T-cell (primary cell): ENCODE results near the gene CHMP4A. TPM values are rescaled to one million over a fixed set of nuclear protein-coding genes. Genes with fewer than 3 reads are reported as not detected.
A peak's percentile ranks its signal among the peaks of the same experiment; 100 is the strongest.

Experiments
- ATAC-seq, 4 experiments: fragments of 200-7000 bp in 3 of 4; fragments of 150-1000 bp in 1 of 4; cut with Tn5 transposase; replicated peaks in 1 of 4; 1 replicate in 3 of 4; 2 replicates in 1 of 4; pipeline ENCODE4 v1.10.0; 2021; ENCODE audit warnings: moderate library complexity in 3 of 4, mild to moderate bottlenecking in 2 of 4, moderate number of reproducible peaks in 1 of 4
- CTCF ChIA-PET, 2 donors: fragments of 300-600 bp; sonication (Branson Sonifier 250); formaldehyde crosslinking; loops; one replicate each; lab custom pipeline; 2022; ENCODE audit warnings: antibody characterized with exemption in 2 of 2; lab: Charles Lee
- POLR2A ChIA-PET, 2 donors: fragments of 300-600 bp; sonication (Branson Sonifier 250); formaldehyde crosslinking; loops; one replicate each; lab custom pipeline; 2022; ENCODE audit warnings: antibody characterized with exemption in 2 of 2; lab: Charles Lee
- DNase-seq, 35 experiments: peaks; one replicate each; pipeline versions ENCODE4 v3.0.0 to v3.0.0-alpha.2; 2013 to 2023
- H3K27ac ChIP-seq: one replicate; pipeline ENCODE4 v1.5.1; 2013; ENCODE audit warnings: low read length
- H3K27me3 ChIP-seq, 2 experiments: replicated peaks in 1 of 2; 1 replicate in 1 of 2; 2 replicates in 1 of 2; pipeline versions ENCODE4 v1.6.1 to v1.7.0; 2013; ENCODE audit warnings: low read length in 1 of 2, mixed read lengths in 1 of 2; ENCODE audit not compliant: control insufficient read depth in 2 of 2, insufficient read depth in 2 of 2; ENCODE audit errors: extremely low read depth in 1 of 2
- H3K36me3 ChIP-seq, 2 donors: 1 replicate in 1 of 2; 2 replicates in 1 of 2; pipeline versions ENCODE4 v1.6.1 to v1.7.0; 2013; ENCODE audit warnings: low read length in 1 of 2; ENCODE audit not compliant: control insufficient read depth in 2 of 2, insufficient read depth in 1 of 2; ENCODE audit errors: extremely low read depth in 1 of 2
- H3K4me1 ChIP-seq, 2 experiments: 1 replicate in 1 of 2; 2 replicates in 1 of 2; pipeline versions ENCODE4 v1.6.1 to v1.7.0; 2013; ENCODE audit warnings: low read length in 2 of 2, mixed read lengths in 1 of 2; ENCODE audit not compliant: insufficient read depth in 2 of 2, control insufficient read depth in 1 of 2; ENCODE audit errors: extremely low read depth in 1 of 2
- H3K4me3 ChIP-seq, 2 donors: 1 replicate in 1 of 2; 2 replicates in 1 of 2; pipeline versions ENCODE4 v1.5.1 to v1.7.0; 2013; ENCODE audit warnings: mild to moderate bottlenecking in 2 of 2, low read length in 1 of 2, moderate library complexity in 1 of 2; ENCODE audit not compliant: control insufficient read depth in 1 of 2; ENCODE audit errors: extremely low read depth in 1 of 2
- H3K9me3 ChIP-seq: 2 replicates; pipeline ENCODE4 v1.7.0; 2013
- H3K27ac Mint-ChIP-seq, 2 donors: one replicate each; pipeline ENCODE4 v1.8.0; 2020 to 2021; ENCODE audit warnings: mild to moderate bottlenecking in 2 of 2, mixed read lengths in 2 of 2
- H3K27me3 Mint-ChIP-seq, 2 donors: one replicate each; pipeline ENCODE4 v1.8.0; 2021 to 2022; ENCODE audit warnings: mixed read lengths in 2 of 2
- H3K36me3 Mint-ChIP-seq: one replicate; pipeline ENCODE4 v1.8.0; 2021; ENCODE audit warnings: mixed read lengths
- H3K4me1 Mint-ChIP-seq, 3 donors: one replicate each; pipeline ENCODE4 v1.8.0; 2020 to 2022; ENCODE audit warnings: mixed read lengths in 3 of 3, mild to moderate bottlenecking in 1 of 3
- H3K4me3 Mint-ChIP-seq, 3 donors: one replicate each; pipeline ENCODE4 v1.8.0; 2020 to 2022; ENCODE audit warnings: mild to moderate bottlenecking in 3 of 3, mixed read lengths in 3 of 3, moderate library complexity in 3 of 3
- H3K9me3 Mint-ChIP-seq, 3 donors: one replicate each; pipeline ENCODE4 v1.8.0; 2020 to 2022; ENCODE audit warnings: mixed read lengths in 3 of 3
- WGBS: methylation state at CpG from one replicate; pipeline ENCODE4 v1.1.5; 2013; ENCODE audit warnings: missing lambda C conversion rate; ENCODE audit not compliant: insufficient coverage; 5-methylcytosine and 5-hydroxymethylcytosine counted together
- total RNA-seq, 35 experiments: library from RNA in 6 of 35; stranded (reverse) in 6 of 35; fragments of 120-200 nt in 1 of 35; gene quantifications; one replicate each; pipeline versions ENCODE4 v1.2.1 to v1.2.4 and lab custom pipeline; 2013 to 2026

CHMP4A gene
- total RNA-seq, 5 donors from 2014 or later (not counting 1 experiment from before 2014, with no cell fraction given): 81.9 to 99.6 (median 92.8) TPM

GRCh38 chr14:24213866-24214662 is 776 bp upstream of the CHMP4A start:
- Histone ChIP-seq H3K9me3 (no peaks in the 10 kb centered on the region), H3K27me3 (no peaks in the 10 kb centered on the region), H3K27ac (peak overlapping the region; percentile 99), H3K4me3 (peak overlapping the region; percentile 81 to 99), H3K36me3 (peaks cover 5 to 31% of the 10 kb centered on the region in 2 donors), H3K4me1 (peaks cover 21 to 45% of the 10 kb centered on the region in 2 experiments)
- peaks cover 33% of the 10 kb centered on the region for H3K36me3 Mint-ChIP-seq
- CTCF ChIA-PET: interaction anchor here (0.7 to 1.7 kb wide), 6 partner anchors 20 to 218 kb away, joined by 3 to 12 read pairs (median 6); partner anchors contain the start of gene TINF2 (in 1 of the 2)
- H3K27ac Mint-ChIP-seq: peak overlapping the region; percentile 94 to 95
- no peak for ATAC-seq
- POLR2A ChIA-PET: interaction anchor here (0.6 to 3.6 kb wide), 8 partner anchors 14 to 636 kb away, joined by 3 to 22 read pairs (median 4); partner anchors contain the start of genes JPH4 (in 1 of the 2), TINF2 (in 1 of the 2) and TM9SF1 (in 1 of the 2)
- DNase-seq: no peak
- H3K9me3 Mint-ChIP-seq: no peaks in the 10 kb centered on the region
- H3K27me3 Mint-ChIP-seq: no peaks in the 10 kb centered on the region
- 100% methylated on average over 4 of the region's 7 CpGs for WGBS
- H3K4me1 Mint-ChIP-seq: peaks cover 52 to 64% (median 58%) of the 10 kb centered on the region in 3 donors
- H3K4me3 Mint-ChIP-seq: peak overlapping the region; percentile 86 to 92 (median 89)

- H3K4me1 ChIP-seq: peaks cover 18 to 53% of the 10 kb centered on the region in 2 experiments
- H3K4me3 ChIP-seq: no peak overlapping the region
- Mint-ChIP-seq H3K9me3 (no peaks in the 10 kb centered on the region), H3K36me3 (peaks cover 45% of the 10 kb centered on the region), H3K4me3 (peak overlapping the region; percentile 86 to 92 (median 89)), H3K4me1 (peaks cover 63 to 76% (median 67%) of the 10 kb centered on the region in 3 donors), H3K27ac (peak overlapping the region; percentile 94 to 95), H3K27me3 (no peaks in the 10 kb centered on the region)
- H3K27me3 ChIP-seq: no peaks in the 10 kb centered on the region
- ChIA-PET CTCF (no interaction called here), POLR2A (interaction anchor here (0.7 to 3.6 kb wide), 4 partner anchors 16 to 28 kb away, joined by 3 to 17 read pairs (median 4); partner anchors contain the start of gene TM9SF1 (in 2 of the 2))
- no peak overlapping the region for H3K27ac ChIP-seq
- no peaks in the 10 kb centered on the region for H3K9me3 ChIP-seq
- 93% methylated on average over 5 of the region's 6 CpGs for WGBS
- peaks cover 18 to 51% of the 10 kb centered on the region in 2 donors for H3K36me3 ChIP-seq
- no peak for ATAC-seq
- no peak for DNase-seq
Measured at GRCh38 chr14:24211311-24211710, 2.0 kb downstream of the CHMP4A start.

- Histone ChIP-seq H3K9me3 (no peaks in the 10 kb centered on the region), H3K4me1 (peaks cover 8 to 25% of the 10 kb centered on the region in 2 experiments), H3K36me3 (peaks cover 26 to 63% of the 10 kb centered on the region in 2 donors), H3K4me3 (no peak overlapping the region), H3K27me3 (no peaks in the 10 kb centered on the region), H3K27ac (peak overlapping the region; percentile 15)
- ATAC-seq: no peak
- no CpG with 5 or more reads among the region's 2 CpGs for WGBS
- H3K27ac Mint-ChIP-seq: peak overlapping the region in 1 of 2 donors; percentile 39
- peaks cover 41 to 63% (median 59%) of the 10 kb centered on the region in 3 donors for H3K4me1 Mint-ChIP-seq
- H3K4me3 Mint-ChIP-seq: no peak overlapping the region
- no peaks in the 10 kb centered on the region for H3K27me3 Mint-ChIP-seq
- H3K36me3 Mint-ChIP-seq: peaks cover 64% of the 10 kb centered on the region
- ChIA-PET CTCF (no interaction called here), POLR2A (interaction anchor here in 1 of 2 donors (0.6 to 2.9 kb wide), 2 partner anchors 12 to 116 kb away, joined by 6 to 16 read pairs; partner anchors contain the start of gene TM9SF1)
- H3K9me3 Mint-ChIP-seq: peaks cover 3 to 4% (median 4%) of the 10 kb centered on the region in 3 donors
- DNase-seq: no peak
Measured at GRCh38 chr14:24207625-24208024, 5.7 kb downstream of the CHMP4A start.

GRCh38 chr14:24207104-24207551 is 6.2 kb downstream of the CHMP4A start:
- Histone ChIP-seq H3K27ac (peak overlapping the region; percentile 15), H3K36me3 (peaks cover 26 to 63% of the 10 kb centered on the region in 2 donors), H3K4me3 (no peak overlapping the region), H3K9me3 (no peaks in the 10 kb centered on the region), H3K4me1 (peaks cover 8 to 20% of the 10 kb centered on the region in 2 experiments), H3K27me3 (no peaks in the 10 kb centered on the region)
- Mint-ChIP-seq H3K9me3 (peaks cover 4 to 5% (median 5%) of the 10 kb centered on the region in 3 donors), H3K27ac (peak overlapping the region in 1 of 2 donors; percentile 83), H3K4me1 (peaks cover 40 to 61% (median 54%) of the 10 kb centered on the region in 3 donors), H3K27me3 (no peaks in the 10 kb centered on the region), H3K36me3 (peaks cover 69% of the 10 kb centered on the region), H3K4me3 (no peak overlapping the region)
- WGBS: 54% methylated on average over 5 of the region's 5 CpGs
- CTCF ChIA-PET: interaction anchor here in 1 of 2 donors (0.5 to 0.6 kb wide), 2 partner anchors 9 to 100 kb away, joined by 3 to 12 read pairs; no protein-coding TSS in a partner anchor
- ATAC-seq (peak in 1 of 4 experiments; percentile 56), DNase-seq (peak in 3 of 35 experiments; percentile 25 to 40 (median 39))
- POLR2A ChIA-PET: interaction anchor here (0.5 to 2.9 kb wide), 3 partner anchors 12 to 117 kb away, joined by 4 to 16 read pairs (median 6); partner anchors contain the start of gene TM9SF1 (in 1 of the 2)

- CTCF ChIA-PET: interaction anchor here in 1 of 2 donors (0.5 to 0.6 kb wide), 2 partner anchors 8 to 101 kb away, joined by 3 to 12 read pairs; no protein-coding TSS in a partner anchor
- WGBS: 96% methylated on average over 7 of the region's 11 CpGs
- H3K4me3 Mint-ChIP-seq: no peak overlapping the region
Measured at GRCh38 chr14:24206260-24207103, 6.8 kb downstream of the CHMP4A start.

More at GRCh38 chr14:24206260-24207103, 6.8 kb downstream of the CHMP4A start:
- peak overlapping the region; percentile 22 to 83 for H3K27ac Mint-ChIP-seq
- Histone ChIP-seq H3K9me3 (no peaks in the 10 kb centered on the region), H3K4me1 (peaks cover 3 to 17% of the 10 kb centered on the region in 2 experiments), H3K36me3 (peaks cover 25 to 66% of the 10 kb centered on the region in 2 donors), H3K27ac (no peak overlapping the region), H3K27me3 (no peaks in the 10 kb centered on the region), H3K4me3 (no peak overlapping the region)
- H3K9me3 Mint-ChIP-seq: peaks cover 4 to 7% (median 5%) of the 10 kb centered on the region in 3 donors
- H3K27me3 Mint-ChIP-seq: no peaks in the 10 kb centered on the region
- peaks cover 35 to 57% (median 52%) of the 10 kb centered on the region in 3 donors for H3K4me1 Mint-ChIP-seq
- H3K36me3 Mint-ChIP-seq: peaks cover 71% of the 10 kb centered on the region
- no peak for DNase-seq
- POLR2A ChIA-PET: interaction anchor here in 1 of 2 donors (0.5 kb wide), 1 partner anchor 37 kb away, joined by 4 read pairs; no protein-coding TSS in a partner anchor
- no peak for ATAC-seq
